Calu3 (cell line): ENCODE measurements around the gene TSPAN7. TPM values are rescaled to one million over a fixed set of nuclear protein-coding genes. Genes with fewer than 3 reads are reported as not detected.

Source experiments
- BruUV-seq: library from RNA; stranded (reverse); fragments of 400-500 nt; replicated peaks from 2 replicates; lab custom pipeline; 2021; lab: Mats Ljungman, UMichigan
- CTCF ChIA-PET: fragments of 300-600 bp; sonication (Branson Sonifier 250); formaldehyde crosslinking; loops from one replicate; lab custom pipeline; 2022; ENCODE audit warnings: antibody characterized with exemption; lab: Charles Lee
- DNase-seq: peaks from one replicate; pipeline ENCODE4 v3.0.0; 2022
- H3K27ac Mint-ChIP-seq: one replicate; pipeline ENCODE4 v1.8.0; 2022; ENCODE audit warnings: mixed read lengths; ENCODE audit not compliant: unreplicated experiment
- H3K27me3 Mint-ChIP-seq: one replicate; pipeline ENCODE4 v1.8.0; 2022; ENCODE audit warnings: mixed read lengths; ENCODE audit not compliant: unreplicated experiment
- H3K36me3 Mint-ChIP-seq: one replicate; pipeline ENCODE4 v1.8.0; 2022; ENCODE audit warnings: mild to moderate bottlenecking, moderate library complexity, mixed read lengths; ENCODE audit not compliant: insufficient read depth, unreplicated experiment
- H3K4me1 Mint-ChIP-seq: one replicate; pipeline ENCODE4 v1.8.0; 2022; ENCODE audit warnings: mild to moderate bottlenecking, low read depth, mixed read lengths; ENCODE audit not compliant: unreplicated experiment
- H3K4me3 Mint-ChIP-seq: one replicate; pipeline ENCODE4 v1.8.0; 2022; ENCODE audit warnings: mild to moderate bottlenecking, low read depth, moderate library complexity, mixed read lengths; ENCODE audit not compliant: unreplicated experiment
- H3K9me3 Mint-ChIP-seq: one replicate; pipeline ENCODE4 v1.8.0; 2022; ENCODE audit warnings: low read depth, mixed read lengths; ENCODE audit not compliant: unreplicated experiment
- intact Hi-C: fragments of 100-400 bp; cut with micrococcal nuclease; formaldehyde crosslinking; loops from one replicate; pipeline ENCODE4 v1.10.0; 2022; ENCODE audit not compliant: unreplicated experiment
- total RNA-seq: library from RNA; stranded (reverse); gene quantifications from 2 replicates; pipeline ENCODE4 v1.2.3, GENCODE V29; 2022
- TF ChIP-seq, protein P1 (sequence below): fragments of 200-600 bp; IDR thresholded peaks from one replicate; pipeline ENCODE4 v1.8.0; 2022; ENCODE audit warnings: antibody characterized with exemption; ENCODE audit not compliant: unreplicated experiment

TSPAN7 gene
- total RNA-seq, 1 experiment from 2014 or later: 0.21 TPM

DNA sequence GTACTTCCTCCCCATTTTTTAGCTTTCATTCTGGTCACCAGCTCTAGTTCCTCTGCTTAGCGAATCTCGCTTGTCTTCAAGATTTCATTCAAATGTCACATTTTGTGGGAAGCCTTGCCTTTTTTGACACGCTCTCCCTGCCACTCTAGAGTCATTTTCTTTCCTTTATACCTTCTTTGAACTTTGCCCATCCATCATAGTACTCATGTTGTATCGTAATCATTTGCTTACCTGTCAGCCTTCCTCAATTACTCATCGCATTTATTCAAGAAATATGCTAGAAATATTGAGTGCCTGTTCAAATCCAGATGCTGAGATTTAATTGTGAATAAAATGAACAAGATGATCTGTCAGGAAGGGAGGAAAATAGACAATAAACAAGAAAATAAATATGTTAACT lies 21.8 kb downstream of the TSPAN7 start:
- Mint-ChIP-seq H3K4me1 (no peaks in the 10 kb centered on the region), H3K4me3 (no peak overlapping the region), H3K27me3 (peaks cover 14% of the 10 kb centered on the region), H3K27ac (no peak overlapping the region), H3K9me3 (no peaks in the 10 kb centered on the region), H3K36me3 (no peaks in the 10 kb centered on the region)
- intact Hi-C loops: no loop called here
- CTCF ChIA-PET: no interaction called here
- TF ChIP-seq, protein P1, sequence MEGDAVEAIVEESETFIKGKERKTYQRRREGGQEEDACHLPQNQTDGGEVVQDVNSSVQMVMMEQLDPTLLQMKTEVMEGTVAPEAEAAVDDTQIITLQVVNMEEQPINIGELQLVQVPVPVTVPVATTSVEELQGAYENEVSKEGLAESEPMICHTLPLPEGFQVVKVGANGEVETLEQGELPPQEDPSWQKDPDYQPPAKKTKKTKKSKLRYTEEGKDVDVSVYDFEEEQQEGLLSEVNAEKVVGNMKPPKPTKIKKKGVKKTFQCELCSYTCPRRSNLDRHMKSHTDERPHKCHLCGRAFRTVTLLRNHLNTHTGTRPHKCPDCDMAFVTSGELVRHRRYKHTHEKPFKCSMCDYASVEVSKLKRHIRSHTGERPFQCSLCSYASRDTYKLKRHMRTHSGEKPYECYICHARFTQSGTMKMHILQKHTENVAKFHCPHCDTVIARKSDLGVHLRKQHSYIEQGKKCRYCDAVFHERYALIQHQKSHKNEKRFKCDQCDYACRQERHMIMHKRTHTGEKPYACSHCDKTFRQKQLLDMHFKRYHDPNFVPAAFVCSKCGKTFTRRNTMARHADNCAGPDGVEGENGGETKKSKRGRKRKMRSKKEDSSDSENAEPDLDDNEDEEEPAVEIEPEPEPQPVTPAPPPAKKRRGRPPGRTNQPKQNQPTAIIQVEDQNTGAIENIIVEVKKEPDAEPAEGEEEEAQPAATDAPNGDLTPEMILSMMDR: no peak
- BruUV-seq: no TSS peak
- DNase-seq: no peak

DNA sequence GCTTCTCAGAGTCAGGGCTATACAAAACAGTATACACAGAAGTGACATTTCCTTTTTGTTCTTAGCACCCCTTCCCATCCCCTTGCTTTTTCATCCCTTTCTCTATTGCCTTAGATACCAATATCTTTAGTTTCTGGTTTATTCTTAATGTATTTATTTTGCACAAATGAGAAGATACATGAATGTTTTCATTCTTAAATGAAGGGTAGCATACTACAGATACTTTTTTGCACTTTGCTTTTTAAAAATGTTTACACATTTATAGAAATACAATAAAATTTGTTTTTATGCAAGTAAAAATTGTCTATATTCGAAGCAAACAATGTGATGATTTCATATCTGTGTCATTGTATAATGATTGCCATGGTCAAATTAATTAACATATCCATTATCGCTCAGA lies 33.1 kb downstream of the TSPAN7 start:
- TF ChIP-seq, protein P1: no peak
- Mint-ChIP-seq H3K27ac (no peak overlapping the region), H3K36me3 (no peaks in the 10 kb centered on the region), H3K4me1 (no peaks in the 10 kb centered on the region), H3K9me3 (no peaks in the 10 kb centered on the region), H3K4me3 (no peak overlapping the region), H3K27me3 (peaks cover 15% of the 10 kb centered on the region)
- CTCF ChIA-PET: no interaction called here
- no TSS peak for BruUV-seq
- no peak for DNase-seq
- intact Hi-C loops: no loop called here

DNA sequence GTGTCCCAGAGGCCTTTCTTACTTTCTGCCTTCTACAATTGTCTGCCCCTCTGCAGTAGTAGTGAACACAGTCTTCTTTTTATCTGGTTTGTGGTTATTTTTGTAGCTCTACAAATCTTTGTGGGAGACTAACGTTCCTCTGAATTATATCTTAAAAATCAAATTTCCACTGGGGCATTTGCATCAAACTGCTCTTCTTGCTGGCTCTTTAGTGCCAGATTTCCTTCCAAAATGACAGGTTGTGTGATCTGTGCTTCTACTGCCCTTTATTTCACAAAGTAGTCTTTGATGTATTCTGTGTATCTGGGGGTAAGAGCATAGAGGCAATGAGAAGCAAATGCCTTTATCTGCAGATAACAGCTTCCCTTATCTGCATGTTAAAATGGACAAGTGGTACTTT lies 34.5 kb downstream of the TSPAN7 start:
- TF ChIP-seq, protein P1: no peak
- no peaks in the 10 kb centered on the region for H3K9me3 Mint-ChIP-seq
- no peak overlapping the region for H3K4me3 Mint-ChIP-seq
- intact Hi-C loops: no loop called here
- no peaks in the 10 kb centered on the region for H3K36me3 Mint-ChIP-seq
- H3K27ac Mint-ChIP-seq: no peak overlapping the region
- CTCF ChIA-PET: no interaction called here
- no TSS peak for BruUV-seq
- peaks cover 15% of the 10 kb centered on the region for H3K27me3 Mint-ChIP-seq
- no peak for DNase-seq
- H3K4me1 Mint-ChIP-seq: no peaks in the 10 kb centered on the region

DNA sequence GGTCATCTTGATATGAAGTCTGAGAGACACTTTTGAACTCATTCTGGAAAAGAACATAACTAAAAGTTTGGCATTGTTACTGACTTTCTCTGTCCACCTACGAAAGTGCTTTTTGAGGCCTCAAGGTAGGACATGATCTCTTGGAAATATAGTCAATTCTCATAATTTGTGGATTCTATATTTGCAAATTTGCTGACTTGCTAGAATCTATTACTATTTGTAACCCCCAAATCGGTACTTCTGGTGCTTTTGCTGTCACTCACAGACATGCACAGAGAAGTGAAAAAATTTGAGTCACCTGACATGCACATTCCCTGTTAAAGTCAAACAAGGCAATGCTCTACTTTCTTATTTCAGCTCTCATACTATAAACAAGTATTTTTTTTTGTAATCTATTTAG lies 35.6 kb downstream of the TSPAN7 start:
- Mint-ChIP-seq H3K27me3 (peaks cover 15% of the 10 kb centered on the region), H3K27ac (no peak overlapping the region)
- CTCF ChIA-PET: no interaction called here

More for the DNA sequence above, 35.6 kb downstream of the TSPAN7 start:
- TF ChIP-seq, protein P1: no peak
- no peak overlapping the region for H3K4me3 Mint-ChIP-seq
- BruUV-seq: no TSS peak
- intact Hi-C loops: no loop called here
- no peaks in the 10 kb centered on the region for H3K4me1 Mint-ChIP-seq
- DNase-seq: no peak
- no peaks in the 10 kb centered on the region for H3K36me3 Mint-ChIP-seq
- no peaks in the 10 kb centered on the region for H3K9me3 Mint-ChIP-seq
